ENCODE measurements around the gene RPS4Y2.

The RPS4Y2 gene

GRCh38 chrY:20813459-20813858 is 57.6 kb downstream of the RPS4Y2 start:
- no peak for TF ChIP-seq Cebpa-rat (IDR thresholded peaks at IDR 0.05)
- Histone ChIP-seq H3K4me3 (no peak overlapping the region), H3K9me3 (replicated peaks in 1 of 11) (no peaks in the 10 kb centered on the region), H3K27ac (no peak overlapping the region), H3K4me2 (no peak overlapping the region), H3K9ac (no peak overlapping the region), H3K4me1 (no peaks in the 10 kb centered on the region), H4K20me1 (no peaks in the 10 kb centered on the region), H3K36me3 (no peaks in the 10 kb centered on the region), H3K27me3 (no peaks in the 10 kb centered on the region)

- Histone ChIP-seq H3K4me2 (no peak overlapping the region), H3K4me3 (no peak overlapping the region), H4K20me1 (no peaks in the 10 kb centered on the region), H3K9me3 (replicated peaks in 1 of 11) (no peaks in the 10 kb centered on the region), H3K27me3 (no peaks in the 10 kb centered on the region), H3K4me1 (no peaks in the 10 kb centered on the region), H3K36me3 (no peaks in the 10 kb centered on the region), H3K9ac (no peak overlapping the region), H3K27ac (no peak overlapping the region)
- TF ChIP-seq Cebpa-rat (IDR thresholded peaks at IDR 0.05) = no peak
These were observed 58.9 kb downstream of the RPS4Y2 start for GRCh38 chrY:20814794-20815193.

- no peak overlapping the region for H3K27ac ChIP-seq
- no peak for TF ChIP-seq Cebpa-rat (IDR thresholded peaks at IDR 0.05)
These were observed 61.2 kb downstream of the RPS4Y2 start for GRCh38 chrY:20817067-20817466.

More at GRCh38 chrY:20817067-20817466, 61.2 kb downstream of the RPS4Y2 start:
- Histone ChIP-seq H4K20me1 (no peaks in the 10 kb centered on the region), H3K36me3 (no peaks in the 10 kb centered on the region), H3K4me2 (no peak overlapping the region), H3K4me1 (no peaks in the 10 kb centered on the region), H3K9ac (no peak overlapping the region), H3K4me3 (no peak overlapping the region), H3K9me3 (replicated peaks in 1 of 11) (no peaks in the 10 kb centered on the region), H3K27me3 (no peaks in the 10 kb centered on the region)

Measured in BLaER1 treated with 17β-estradiol and CSF1 and Interleukin-3, amounts not matched to agents 10 nM and 100 nM (cell line).